K562 (cell line): ENCODE results near the gene TEX38. TPM values are rescaled to one million over a fixed set of nuclear protein-coding genes. Genes with fewer than 3 reads are reported as not detected.

Experiments used
- ATAC-seq: fragments of 200-7000 bp; cut with Tn5 transposase; 3 replicates; pipeline ENCODE4 v1.9.1; 2020; ENCODE audit warnings: moderate library complexity
- BruUV-seq: library from RNA; stranded (reverse); fragments of 400-500 nt; replicated peaks from 2 replicates; lab custom pipeline; 2021; lab: Mats Ljungman, UMichigan
- CTCF ChIA-PET: fragments of 300-600 bp; formaldehyde crosslinking; extraction: SDS; loops from one replicate; lab custom pipeline; 2021; ENCODE audit warnings: low intra/inter-chr PET ratio; lab: Yijun Ruan, JAX
- POLR2A ChIA-PET: fragments of 300-600, 350-650 bp; sonication (Branson Sonifier 250); formaldehyde crosslinking; extraction: SDS; loops from one replicate; lab custom pipeline; 2021; ENCODE audit warnings: antibody characterized with exemption, inconsistent platforms; lab: Yijun Ruan, JAX
- DNase-seq, 4 experiments: peaks; one replicate each; pipeline versions ENCODE4 v3.0.0 to v3.0.0-alpha.2; 2011 to 2018; ENCODE audit warnings: low spot score in 3 of 4, mixed read lengths in 3 of 4; ENCODE audit errors: extremely low read depth in 1 of 4
- FAIRE-seq: peaks from 2 replicates; lab custom pipeline; 2011; peaks lifted over from hg19 to GRCh38; lab: Jason Lieb, UNC
- H2AFZ ChIP-seq: 2 replicates; pipeline ENCODE4 v1.6.0; 2011; ENCODE audit warnings: low read depth, low read length, control low read depth, inconsistent platforms
- H3K27ac ChIP-seq: fragments of 200-600 bp; 3 replicates; pipeline ENCODE4 v1.8.0; 2011; ENCODE audit warnings: low read depth, mild to moderate bottlenecking, control low read depth, inconsistent platforms, low read length, moderate library complexity, mixed read lengths; ENCODE audit errors: extremely low read depth
- H3K27me3 ChIP-seq, 2 experiments: fragments of 300-600 bp in 1 of 2; 2 replicates in 1 of 2; 3 replicates in 1 of 2; pipeline versions ENCODE4 v1.6.0 to v1.8.0; 2011; ENCODE audit warnings: inconsistent platforms in 2 of 2, low read length in 2 of 2, mild to moderate bottlenecking in 1 of 2, mixed read lengths in 1 of 2, moderate library complexity in 1 of 2; ENCODE audit not compliant: control insufficient read depth in 2 of 2, insufficient read depth in 2 of 2
- H3K36me3 ChIP-seq: fragments of 300-600 bp; 3 replicates; pipeline ENCODE4 v1.8.0; 2011; ENCODE audit warnings: mild to moderate bottlenecking, low read length, inconsistent platforms; ENCODE audit not compliant: control insufficient read depth, insufficient read depth
- H3K4me1 ChIP-seq, 2 experiments: fragments of 200-600 bp in 1 of 2; replicated peaks in 1 of 2; 2 replicates in 1 of 2; 3 replicates in 1 of 2; pipeline versions ENCODE4 v1.5.1 to v1.8.0; 2011; ENCODE audit warnings: inconsistent platforms in 2 of 2, low read length in 2 of 2, mild to moderate bottlenecking in 1 of 2, mixed read lengths in 1 of 2, moderate library complexity in 1 of 2; ENCODE audit not compliant: control insufficient read depth in 2 of 2, insufficient read depth in 2 of 2
- H3K4me2 ChIP-seq: 2 replicates; pipeline ENCODE4 v1.6.1; 2011; ENCODE audit warnings: low read length, control low read depth, inconsistent platforms, mixed read lengths; ENCODE audit not compliant: insufficient read depth
- H3K4me3 ChIP-seq: fragments of 200-600 bp; sonication (generic), shearing (Covaris generic); 2 replicates; pipeline ENCODE4 v1.5.1; 2016; ENCODE audit warnings: control low read depth, inconsistent platforms
- H3K79me2 ChIP-seq: fragments of 200-600 bp; 3 replicates; pipeline ENCODE4 v1.8.0; 2011; ENCODE audit warnings: low read length, inconsistent platforms; ENCODE audit not compliant: control insufficient read depth, insufficient read depth
- H3K9ac ChIP-seq, 2 experiments: 2 replicates each; pipeline versions ENCODE4 v1.6.0 to v1.6.1; 2011; ENCODE audit warnings: low read depth in 2 of 2, low read length in 2 of 2, control low read depth in 1 of 2, inconsistent platforms in 1 of 2, mild to moderate bottlenecking in 1 of 2, mixed read lengths in 1 of 2; ENCODE audit not compliant: insufficient read depth in 1 of 2
- H3K9me1 ChIP-seq: one replicate; pipeline ENCODE4 v1.6.0; 2011; ENCODE audit warnings: inconsistent platforms, mild to moderate bottlenecking, low read length, moderate library complexity; ENCODE audit not compliant: control insufficient read depth, insufficient read depth
- H3K9me3 ChIP-seq: replicated peaks from 2 replicates; pipeline ENCODE4 v1.5.1; 2011; ENCODE audit warnings: low read depth, low read length, inconsistent platforms; ENCODE audit not compliant: control insufficient read depth, insufficient read depth
- H4K20me1 ChIP-seq: replicated peaks from 2 replicates; pipeline ENCODE4 v1.6.1; 2011; ENCODE audit warnings: low read length, inconsistent platforms, mixed read lengths; ENCODE audit not compliant: control insufficient read depth, insufficient read depth
- ATF7 ChIP-seq: fragments of 450-650 bp; IDR thresholded peaks from 2 replicates; pipeline ENCODE4 v1.7.1; 2014; ENCODE audit warnings: mild to moderate bottlenecking, moderate library complexity
- BACH1 ChIP-seq: fragments of 200-800 bp; sonication (Bioruptor generic); IDR thresholded peaks from 2 replicates; pipeline ENCODE4 v1.6.1; 2016; ENCODE audit warnings: missing genetic modification characterization, missing compliant biosample characterization
- CHD1 ChIP-seq: fragments of 200-600 bp; sonication (generic); IDR thresholded peaks from one replicate; pipeline ENCODE4 v1.6.1; 2012; ENCODE audit warnings: mild to moderate bottlenecking, moderate library complexity, low read length, inconsistent platforms
- FOSL1 ChIP-seq: fragments of 200-800 bp; sonication (Bioruptor generic); conservative IDR thresholded peaks from 2 replicates; pipeline ENCODE4 v1.6.1; 2016; ENCODE audit warnings: missing genetic modification characterization, missing compliant biosample characterization
- FOXO4 ChIP-seq: fragments of 450-650 bp; formaldehyde crosslinking; IDR thresholded peaks from 2 replicates; pipeline ENCODE4 v1.4.0; 2020; ENCODE audit warnings: mild to moderate bottlenecking, moderate library complexity
- IRF9 ChIP-seq: fragments of 450-650 bp; IDR thresholded peaks from 2 replicates; pipeline ENCODE4 v1.6.1; 2016; ENCODE audit warnings: missing biosample characterization, missing genetic modification characterization
- KHSRP ChIP-seq: fragments of 450-650 bp; IDR thresholded peaks from 2 replicates; pipeline ENCODE4 v1.6.1; 2017
- PBX2 ChIP-seq, 2 experiments: IDR thresholded peaks in 1 of 2; conservative IDR thresholded peaks in 1 of 2; 2 replicates each; pipeline ENCODE4 v1.6.1; 2016; ENCODE audit warnings: low read depth in 2 of 2, mild to moderate bottlenecking in 1 of 2, missing compliant biosample characterization in 1 of 2, missing genetic modification characterization in 1 of 2, moderate library complexity in 1 of 2
- POLR2B ChIP-seq: fragments of 450-650 bp; IDR thresholded peaks from 2 replicates; pipeline ENCODE4 v1.6.1; 2018; ENCODE audit warnings: low read depth; ENCODE audit not compliant: partially characterized antibody
- SMARCA4 ChIP-seq: fragments of 450-650 bp; IDR thresholded peaks from 2 replicates; pipeline ENCODE4 v1.6.1; 2016
- SMARCE1 ChIP-seq: fragments of 450-650 bp; IDR thresholded peaks from 2 replicates; pipeline ENCODE4 v1.7.1; 2016; ENCODE audit warnings: mild to moderate bottlenecking
- ZNF324 ChIP-seq: fragments of 250-450 bp; sonication (Bioruptor Pico); IDR thresholded peaks from 2 replicates; pipeline ENCODE4 v1.4.0; 2020; ENCODE audit warnings: mild to moderate bottlenecking
- WGBS: fragments of 100-300 bp; shearing (Covaris generic); methylation state at CpG from one replicate; pipeline ENCODE4 v1.1.6; 2016; ENCODE audit warnings: low coverage, mixed read lengths; ENCODE audit not compliant: insufficient coverage; ENCODE audit errors: missing lambda C conversion rate; 5-methylcytosine and 5-hydroxymethylcytosine counted together
- in situ Hi-C: fragments of 300-500 bp; cut with MboI; formaldehyde crosslinking; loops from 4 replicates; pipeline ENCODE4 v1.15.0; 2018; ENCODE audit warnings: inconsistent platforms, mixed read lengths
- intact Hi-C: fragments of 100-400 bp; cut with micrococcal nuclease; formaldehyde crosslinking; loops from 2 replicates; pipeline ENCODE4 v1.14.2; 2022
- polyA plus RNA-seq, 8 experiments: library from polyadenylated mRNA; depleted of rRNA in 4 of 8; stranded (reverse) in 5 of 8; unstranded in 3 of 8; fragments of >200 nt; fragmentation: Nextera tagmentation in 2 of 8; fragmentation: Illumina TruSeq in 1 of 8; extraction: Ambion mirVana in 2 of 8; extraction: Trizol in 1 of 8; gene quantifications; 2 replicates each; pipeline versions ENCODE4 v1.2.1 to v1.2.3, GENCODE V29; 2011 to 2014; ENCODE audit warnings: inconsistent platforms in 1 of 8, missing spikeins in 1 of 8
- total RNA-seq, 7 experiments: library from RNA; depleted of rRNA in 6 of 7; stranded (reverse); fragments of >200 nt in 6 of 7; fragmentation: Illumina TruSeq in 2 of 7; extraction: Trizol in 2 of 7; gene quantifications; 2 replicates each; pipeline versions ENCODE4 v1.2.1 to v1.2.3, GENCODE V29; 2011 to 2021; ENCODE audit warnings: low replicate concordance in 1 of 7

The TEX38 gene
- total and polyA plus RNA-seq, 9 of the 15 experiments (the other 6 are each of a cell fraction or from before 2014, with no cell fraction given) = not detected

- TF ChIP-seq PBX2 (CRISPR knock-in tag; IDR thresholded peaks at IDR 0.05; ENCODE audit: low read depth) (no peak), PBX2 (tag; conservative IDR thresholded peaks at IDR 0.05; ENCODE audit: low read depth) (peak; percentile 89), SMARCA4 (peak; percentile 82), FOSL1 (peak; percentile 97), ATF7 (peak; percentile 73; the same call in 1 of the 2 replicates)
These were observed 2.1 kb downstream of the TEX38 start (continued) for GRCh38 chr1:46673749-46674182.

GRCh38 chr1:46675549-46676314 lies 4.1 kb downstream of the TEX38 start:
- ChIA-PET CTCF (no interaction called here), POLR2A (interaction anchor here (0.7 to 1.9 kb wide), 10 partner anchors 8 to 75 kb away, joined by 3 to 6 read pairs (median 4); no protein-coding TSS in a partner anchor)
- H3K27ac ChIP-seq = no peak overlapping the region
- no peaks in the 10 kb centered on the region for H3K79me2 ChIP-seq
- H3K9me3 ChIP-seq = no peaks in the 10 kb centered on the region
- no peak overlapping the region for H2AFZ ChIP-seq
- 92% methylated on average over 1 of the region's 1 CpG for WGBS
- H3K9ac ChIP-seq = no peak overlapping the region
- no peaks in the 10 kb centered on the region for H3K27me3 ChIP-seq
- in situ Hi-C loops (no loop called here), intact Hi-C loops (no loop called here)
- no peaks in the 10 kb centered on the region for H4K20me1 ChIP-seq
- no peak overlapping the region; the same call in 1 of the 2 replicates for H3K4me2 ChIP-seq
- peaks cover 6% of the 10 kb centered on the region for H3K9me1 ChIP-seq
- peaks cover 4 to 30% of the 10 kb centered on the region in 2 experiments; a peak in 4 of 5 replicates for H3K4me1 ChIP-seq
- DNase-seq (no peak), ATAC-seq (peak; percentile 24; the same call in 2 of the 3 replicates), FAIRE-seq (no peak)
- BruUV-seq = no TSS peak
- H3K4me3 ChIP-seq = no peak overlapping the region
- peaks cover 62% of the 10 kb centered on the region for H3K36me3 ChIP-seq
- TF ChIP-seq ZNF324 (CRISPR knock-in tag) = no peak
- TF ChIP-seq CHD1 = no peak
- TF ChIP-seq FOSL1 = 0 out of 2 replicates have a peak, but pooled peaks have one; percentile 33
- TF ChIP-seq KHSRP = no peak
- peak; percentile 32; the same call in 1 of the 2 replicates for TF ChIP-seq BACH1 (tag)
- TF ChIP-seq SMARCE1 = 0 out of 2 replicates have a peak, but pooled peaks have one; percentile 23
- TF ChIP-seq IRF9 (tag) = 0 out of 2 replicates have a peak, but pooled peaks have one; percentile 27
- no peak for TF ChIP-seq FOXO4 (CRISPR knock-in tag)
- no peak for TF ChIP-seq POLR2B
